ENCODE results near the gene NEDD9.

The NEDD9 gene

GRCh38 chr6:11185204-11185842 is 47.1 kb downstream of the NEDD9 start:
- H3K4me3 Mint-ChIP-seq, result no peak overlapping the region
- no peak for DNase-seq
- peaks cover under 1% of the 10 kb centered on the region for H3K4me1 Mint-ChIP-seq
- no peak overlapping the region for H3K27ac Mint-ChIP-seq
- H3K36me3 Mint-ChIP-seq (ENCODE audit: low read depth), result peaks cover 79% of the 10 kb centered on the region
- TF ChIP-seq CTCF (IDR thresholded peaks at IDR 0.05), result no peak
- peaks cover 6% of the 10 kb centered on the region for H3K27me3 Mint-ChIP-seq (ENCODE audit: low read depth, poor library complexity)
- peaks cover 15% of the 10 kb centered on the region for H3K9me3 Mint-ChIP-seq

- H3K9me3 Mint-ChIP-seq, result peaks cover 15% of the 10 kb centered on the region
- TF ChIP-seq CTCF (IDR thresholded peaks at IDR 0.05), result no peak
- H3K4me1 Mint-ChIP-seq, result no peaks in the 10 kb centered on the region
- no peak overlapping the region for H3K4me3 Mint-ChIP-seq
- peaks cover 70% of the 10 kb centered on the region for H3K36me3 Mint-ChIP-seq (ENCODE audit: low read depth)
- peaks cover 6% of the 10 kb centered on the region for H3K27me3 Mint-ChIP-seq (ENCODE audit: low read depth, poor library complexity)
- no peak for DNase-seq
- H3K27ac Mint-ChIP-seq, result no peak overlapping the region
Observed at GRCh38 chr6:11183761-11184362, 48.6 kb downstream of the NEDD9 start.

- H3K4me1 Mint-ChIP-seq, result no peaks in the 10 kb centered on the region
- H3K27ac Mint-ChIP-seq, result no peak overlapping the region
- TF ChIP-seq CTCF (IDR thresholded peaks at IDR 0.05), result no peak
- H3K9me3 Mint-ChIP-seq, result peaks cover 15% of the 10 kb centered on the region
- peaks cover 3% of the 10 kb centered on the region for H3K27me3 Mint-ChIP-seq (ENCODE audit: low read depth, poor library complexity)
- no peak for DNase-seq
- no peak overlapping the region for H3K4me3 Mint-ChIP-seq
- peaks cover 49% of the 10 kb centered on the region for H3K36me3 Mint-ChIP-seq (ENCODE audit: low read depth)
Observed at GRCh38 chr6:11181478-11182136, 50.9 kb downstream of the NEDD9 start.

- no peak for TF ChIP-seq CTCF (IDR thresholded peaks at IDR 0.05)
- Mint-ChIP-seq H3K4me1 (peaks cover under 1% of the 10 kb centered on the region), H3K27ac (no peak overlapping the region), H3K36me3 (ENCODE audit: low read depth) (peaks cover 32% of the 10 kb centered on the region), H3K4me3 (no peak overlapping the region), H3K9me3 (peaks cover 15% of the 10 kb centered on the region), H3K27me3 (ENCODE audit: low read depth, poor library complexity) (no peaks in the 10 kb centered on the region)
- no peak for DNase-seq
Observed at GRCh38 chr6:11179419-11180202, 52.9 kb downstream of the NEDD9 start.

- no peak for DNase-seq
- peaks cover 6% of the 10 kb centered on the region for H3K4me1 Mint-ChIP-seq
- peaks cover 27% of the 10 kb centered on the region for H3K36me3 Mint-ChIP-seq (ENCODE audit: low read depth)
- no peaks in the 10 kb centered on the region for H3K27me3 Mint-ChIP-seq (ENCODE audit: low read depth, poor library complexity)
- H3K9me3 Mint-ChIP-seq, result peaks cover 15% of the 10 kb centered on the region
- H3K4me3 Mint-ChIP-seq, result no peak overlapping the region
- TF ChIP-seq CTCF (IDR thresholded peaks at IDR 0.05), result no peak
- no peak overlapping the region for H3K27ac Mint-ChIP-seq
Observed at GRCh38 chr6:11179088-11179418, 53.4 kb downstream of the NEDD9 start.
